GM12878 (cell line): ENCODE results near the gene ITGB8. TPM values are rescaled to one million over a fixed set of nuclear protein-coding genes. Genes with fewer than 3 reads are reported as not detected.

Experiments
- ATAC-seq: fragments of 200-7000 bp; cut with Tn5 transposase; 3 replicates; pipeline ENCODE4 v1.9.1; 2020; ENCODE audit warnings: mild to moderate bottlenecking, moderate library complexity
- BruUV-seq: library from RNA; stranded (reverse); fragments of 400-500 nt; replicated peaks from 2 replicates; lab custom pipeline; 2021; lab: Mats Ljungman, UMichigan
- CTCF ChIA-PET: fragments of 300-600 bp; sonication (Branson Sonifier 250); formaldehyde crosslinking; extraction: SDS; loops from one replicate; lab custom pipeline; 2021; ENCODE audit warnings: inconsistent platforms; lab: Yijun Ruan, JAX
- POLR2A ChIA-PET: fragments of 350-600 bp; formaldehyde crosslinking; extraction: SDS; loops from one replicate; lab custom pipeline; 2021; ENCODE audit warnings: inconsistent platforms; lab: Charles Lee
- RAD21 ChIA-PET: fragments of 300-600 bp; sonication (Branson Sonifier 250); formaldehyde crosslinking; loops from one replicate; lab custom pipeline; 2023; ENCODE audit warnings: antibody characterized with exemption; ENCODE audit not compliant: unreplicated experiment; lab: Charles Lee
- SMC1A ChIA-PET: fragments of 300-600 bp; sonication (Branson Sonifier 250); formaldehyde crosslinking; loops from one replicate; lab custom pipeline; 2023; ENCODE audit not compliant: unreplicated experiment, uncharacterized antibody; lab: Charles Lee
- DNase-seq: peaks from one replicate; pipeline ENCODE4 v3.0.0-alpha.2; 2011; ENCODE audit warnings: low read depth, low spot score
- FAIRE-seq: peaks from 3 replicates; lab custom pipeline; 2011; peaks lifted over from hg19 to GRCh38; lab: Jason Lieb, UNC
- H2AFZ ChIP-seq: 2 replicates; pipeline ENCODE4 v1.6.0; 2011; ENCODE audit warnings: low read depth, low read length, control low read depth; ENCODE audit not compliant: control insufficient read depth
- H3K27ac ChIP-seq: 2 replicates; pipeline ENCODE4 v1.5.1; 2011; ENCODE audit warnings: control low read depth; ENCODE audit not compliant: control insufficient read depth, insufficient read depth
- H3K27me3 ChIP-seq, 2 experiments: replicated peaks in 1 of 2; 2 replicates each; pipeline versions ENCODE4 v1.6.0 to v1.6.1; 2011; ENCODE audit warnings: low read length in 1 of 2; ENCODE audit not compliant: control insufficient read depth in 2 of 2, insufficient read depth in 2 of 2
- H3K36me3 ChIP-seq, 2 experiments: 2 replicates each; pipeline ENCODE4 v1.5.1; 2011; ENCODE audit warnings: low read length in 1 of 2; ENCODE audit not compliant: control insufficient read depth in 2 of 2, insufficient read depth in 2 of 2
- H3K4me1 ChIP-seq: 2 replicates; pipeline ENCODE4 v1.6.1; 2011; ENCODE audit warnings: mild to moderate bottlenecking, low read length, moderate library complexity, mixed read lengths; ENCODE audit not compliant: control insufficient read depth, insufficient read depth
- H3K4me2 ChIP-seq: 2 replicates; pipeline ENCODE4 v1.6.0; 2011; ENCODE audit warnings: control low read depth; ENCODE audit not compliant: control insufficient read depth, insufficient read depth
- H3K4me3 ChIP-seq: fragments of 200-600 bp; sonication (generic); 2 replicates; pipeline ENCODE4 v1.5.1; 2016
- H3K79me2 ChIP-seq: 2 replicates; pipeline ENCODE4 v1.6.0; 2011; ENCODE audit warnings: low read length; ENCODE audit not compliant: control insufficient read depth, insufficient read depth
- H3K9ac ChIP-seq: 2 replicates; pipeline ENCODE4 v1.8.0; 2011; ENCODE audit warnings: low read length, control low read depth, mixed read lengths; ENCODE audit not compliant: control insufficient read depth, insufficient read depth
- H3K9me3 ChIP-seq: replicated peaks from 3 replicates; pipeline ENCODE4 v1.5.1; 2011; ENCODE audit warnings: mild to moderate bottlenecking, low read length; ENCODE audit not compliant: control insufficient read depth, insufficient read depth
- H4K20me1 ChIP-seq: 2 replicates; pipeline ENCODE4 v1.6.0; 2011; ENCODE audit not compliant: control insufficient read depth, insufficient read depth
- FOXM1 ChIP-seq: IDR thresholded peaks from 2 replicates; pipeline ENCODE4 v1.6.1; 2012; ENCODE audit warnings: low read depth, mild to moderate bottlenecking, inconsistent platforms, low read length, moderate library complexity
- KLF5 ChIP-seq: fragments of 450-650 bp; IDR thresholded peaks from 2 replicates; pipeline ENCODE4 v1.6.1; 2014; ENCODE audit warnings: mild to moderate bottlenecking; ENCODE audit not compliant: partially characterized antibody
- NFIC ChIP-seq: IDR thresholded peaks from 2 replicates; pipeline ENCODE4 v1.6.1; 2012; ENCODE audit warnings: low read depth, mild to moderate bottlenecking, inconsistent platforms, low read length, moderate library complexity
- NR2C2 ChIP-seq: IDR thresholded peaks from 2 replicates; pipeline ENCODE4 v1.6.1; 2011; ENCODE audit warnings: borderline replicate concordance, low read depth; ENCODE audit not compliant: control insufficient read depth, insufficient read length
- PRDM15 ChIP-seq: fragments of 450-650 bp; formaldehyde crosslinking; IDR thresholded peaks from 2 replicates; pipeline ENCODE4 v1.4.0; 2020; ENCODE audit warnings: mild to moderate bottlenecking, moderate library complexity
- WGBS: methylation state at CpG from one replicate; pipeline ENCODE4 v1.1.6; 2016; ENCODE audit warnings: low lambda C conversion rate; ENCODE audit not compliant: insufficient replicate concordance, insufficient coverage; ENCODE audit errors: missing lambda C conversion rate; 5-methylcytosine and 5-hydroxymethylcytosine counted together
- in situ Hi-C: fragments of 300-500 bp; cut with MboI; formaldehyde crosslinking; loops from 9 replicates; pipeline ENCODE4 v1.14.3; 2018; ENCODE audit warnings: mixed read lengths
- intact Hi-C: fragments of 100-400 bp; cut with micrococcal nuclease; formaldehyde crosslinking; loops from one replicate; pipeline ENCODE4 v1.14.2; 2022; ENCODE audit not compliant: unreplicated experiment
- polyA plus RNA-seq, 11 experiments: library from polyadenylated mRNA; depleted of rRNA in 4 of 11; unstranded in 6 of 11; stranded (reverse) in 5 of 11; fragments of >200 nt; fragmentation: Nextera tagmentation in 4 of 11; fragmentation: Illumina TruSeq in 1 of 11; extraction: Ambion mirVana in 4 of 11; extraction: Trizol in 1 of 11; gene quantifications; 1 replicate in 1 of 11; 2 replicates in 10 of 11; pipeline versions ENCODE4 v1.2.1 to v1.2.3, GENCODE V29; 2011 to 2016; ENCODE audit warnings: inconsistent platforms in 2 of 11, missing spikeins in 2 of 11, low read depth in 1 of 11
- total RNA-seq, 4 experiments: library from RNA; depleted of rRNA in 3 of 4; stranded (reverse); fragments of >200 nt in 3 of 4; fragmentation: Illumina TruSeq in 1 of 4; extraction: Trizol in 1 of 4; gene quantifications; 2 replicates each; pipeline versions ENCODE4 v1.2.1 to v1.2.3, GENCODE V29; 2013 to 2021
- TF ChIP-seq, protein P1 (sequence below): IDR thresholded peaks from 2 replicates; pipeline ENCODE4 v1.6.1; 2011; ENCODE audit warnings: mild to moderate bottlenecking, low read depth, low read length, moderate library complexity; ENCODE audit not compliant: insufficient replicate concordance
- TF ChIP-seq, protein P2 (sequence below): fragments of 450-650 bp; IDR thresholded peaks from 2 replicates; pipeline ENCODE4 v1.6.1; 2017; ENCODE audit warnings: mild to moderate bottlenecking, moderate library complexity
- TF ChIP-seq, protein P3 (sequence below): fragments of 450-650 bp; IDR thresholded peaks from 2 replicates; pipeline ENCODE4 v1.6.1; 2016; ENCODE audit warnings: mild to moderate bottlenecking, moderate library complexity, borderline replicate concordance

ITGB8 gene
- total and polyA plus RNA-seq, 10 of the 15 experiments (the other 5 are each of a cell fraction or from before 2014, with no cell fraction given): 0.37 to 26.2 (median 1.5) TPM

DNA sequence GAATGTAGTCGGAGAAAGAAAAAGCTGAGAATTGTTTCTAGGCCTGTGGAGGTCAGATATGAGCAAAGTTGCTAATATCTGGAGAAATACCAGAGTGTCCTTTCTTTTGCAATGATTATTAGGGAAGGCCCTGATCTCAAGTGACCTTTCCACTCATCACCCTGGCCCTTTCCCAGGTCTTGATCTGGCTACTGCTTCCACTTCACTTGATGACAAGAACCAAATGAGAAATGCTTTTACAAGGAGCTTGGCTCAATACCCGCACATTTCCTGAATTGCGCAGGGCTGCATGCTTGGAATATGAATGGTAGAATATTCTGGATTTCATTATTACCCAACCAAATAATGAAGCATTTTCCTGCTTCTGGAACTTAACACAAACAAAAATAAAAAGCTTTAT lies 104.6 kb downstream of the ITGB8 start:
- SMC1A ChIA-PET: interaction anchor here (0.6 kb wide), 1 partner anchor 63 kb away, joined by 3 read pairs; no protein-coding TSS in a partner anchor
- no peak for FAIRE-seq
- no peak for TF ChIP-seq NFIC
- TF ChIP-seq FOXM1: no peak
- TF ChIP-seq NR2C2: no peak
- TF ChIP-seq, protein P1, sequence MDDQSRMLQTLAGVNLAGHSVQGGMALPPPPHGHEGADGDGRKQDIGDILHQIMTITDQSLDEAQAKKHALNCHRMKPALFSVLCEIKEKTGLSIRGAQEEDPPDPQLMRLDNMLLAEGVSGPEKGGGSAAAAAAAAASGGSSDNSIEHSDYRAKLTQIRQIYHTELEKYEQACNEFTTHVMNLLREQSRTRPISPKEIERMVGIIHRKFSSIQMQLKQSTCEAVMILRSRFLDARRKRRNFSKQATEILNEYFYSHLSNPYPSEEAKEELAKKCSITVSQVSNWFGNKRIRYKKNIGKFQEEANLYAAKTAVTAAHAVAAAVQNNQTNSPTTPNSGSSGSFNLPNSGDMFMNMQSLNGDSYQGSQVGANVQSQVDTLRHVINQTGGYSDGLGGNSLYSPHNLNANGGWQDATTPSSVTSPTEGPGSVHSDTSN: no peak
- TF ChIP-seq, protein P2, sequence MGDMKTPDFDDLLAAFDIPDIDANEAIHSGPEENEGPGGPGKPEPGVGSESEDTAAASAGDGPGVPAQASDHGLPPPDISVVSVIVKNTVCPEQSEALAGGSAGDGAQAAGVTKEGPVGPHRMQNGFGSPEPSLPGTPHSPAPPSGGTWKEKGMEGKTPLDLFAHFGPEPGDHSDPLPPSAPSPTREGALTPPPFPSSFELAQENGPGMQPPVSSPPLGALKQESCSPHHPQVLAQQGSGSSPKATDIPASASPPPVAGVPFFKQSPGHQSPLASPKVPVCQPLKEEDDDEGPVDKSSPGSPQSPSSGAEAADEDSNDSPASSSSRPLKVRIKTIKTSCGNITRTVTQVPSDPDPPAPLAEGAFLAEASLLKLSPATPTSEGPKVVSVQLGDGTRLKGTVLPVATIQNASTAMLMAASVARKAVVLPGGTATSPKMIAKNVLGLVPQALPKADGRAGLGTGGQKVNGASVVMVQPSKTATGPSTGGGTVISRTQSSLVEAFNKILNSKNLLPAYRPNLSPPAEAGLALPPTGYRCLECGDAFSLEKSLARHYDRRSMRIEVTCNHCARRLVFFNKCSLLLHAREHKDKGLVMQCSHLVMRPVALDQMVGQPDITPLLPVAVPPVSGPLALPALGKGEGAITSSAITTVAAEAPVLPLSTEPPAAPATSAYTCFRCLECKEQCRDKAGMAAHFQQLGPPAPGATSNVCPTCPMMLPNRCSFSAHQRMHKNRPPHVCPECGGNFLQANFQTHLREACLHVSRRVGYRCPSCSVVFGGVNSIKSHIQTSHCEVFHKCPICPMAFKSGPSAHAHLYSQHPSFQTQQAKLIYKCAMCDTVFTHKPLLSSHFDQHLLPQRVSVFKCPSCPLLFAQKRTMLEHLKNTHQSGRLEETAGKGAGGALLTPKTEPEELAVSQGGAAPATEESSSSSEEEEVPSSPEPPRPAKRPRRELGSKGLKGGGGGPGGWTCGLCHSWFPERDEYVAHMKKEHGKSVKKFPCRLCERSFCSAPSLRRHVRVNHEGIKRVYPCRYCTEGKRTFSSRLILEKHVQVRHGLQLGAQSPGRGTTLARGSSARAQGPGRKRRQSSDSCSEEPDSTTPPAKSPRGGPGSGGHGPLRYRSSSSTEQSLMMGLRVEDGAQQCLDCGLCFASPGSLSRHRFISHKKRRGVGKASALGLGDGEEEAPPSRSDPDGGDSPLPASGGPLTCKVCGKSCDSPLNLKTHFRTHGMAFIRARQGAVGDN: no peak
- TF ChIP-seq, protein P3, sequence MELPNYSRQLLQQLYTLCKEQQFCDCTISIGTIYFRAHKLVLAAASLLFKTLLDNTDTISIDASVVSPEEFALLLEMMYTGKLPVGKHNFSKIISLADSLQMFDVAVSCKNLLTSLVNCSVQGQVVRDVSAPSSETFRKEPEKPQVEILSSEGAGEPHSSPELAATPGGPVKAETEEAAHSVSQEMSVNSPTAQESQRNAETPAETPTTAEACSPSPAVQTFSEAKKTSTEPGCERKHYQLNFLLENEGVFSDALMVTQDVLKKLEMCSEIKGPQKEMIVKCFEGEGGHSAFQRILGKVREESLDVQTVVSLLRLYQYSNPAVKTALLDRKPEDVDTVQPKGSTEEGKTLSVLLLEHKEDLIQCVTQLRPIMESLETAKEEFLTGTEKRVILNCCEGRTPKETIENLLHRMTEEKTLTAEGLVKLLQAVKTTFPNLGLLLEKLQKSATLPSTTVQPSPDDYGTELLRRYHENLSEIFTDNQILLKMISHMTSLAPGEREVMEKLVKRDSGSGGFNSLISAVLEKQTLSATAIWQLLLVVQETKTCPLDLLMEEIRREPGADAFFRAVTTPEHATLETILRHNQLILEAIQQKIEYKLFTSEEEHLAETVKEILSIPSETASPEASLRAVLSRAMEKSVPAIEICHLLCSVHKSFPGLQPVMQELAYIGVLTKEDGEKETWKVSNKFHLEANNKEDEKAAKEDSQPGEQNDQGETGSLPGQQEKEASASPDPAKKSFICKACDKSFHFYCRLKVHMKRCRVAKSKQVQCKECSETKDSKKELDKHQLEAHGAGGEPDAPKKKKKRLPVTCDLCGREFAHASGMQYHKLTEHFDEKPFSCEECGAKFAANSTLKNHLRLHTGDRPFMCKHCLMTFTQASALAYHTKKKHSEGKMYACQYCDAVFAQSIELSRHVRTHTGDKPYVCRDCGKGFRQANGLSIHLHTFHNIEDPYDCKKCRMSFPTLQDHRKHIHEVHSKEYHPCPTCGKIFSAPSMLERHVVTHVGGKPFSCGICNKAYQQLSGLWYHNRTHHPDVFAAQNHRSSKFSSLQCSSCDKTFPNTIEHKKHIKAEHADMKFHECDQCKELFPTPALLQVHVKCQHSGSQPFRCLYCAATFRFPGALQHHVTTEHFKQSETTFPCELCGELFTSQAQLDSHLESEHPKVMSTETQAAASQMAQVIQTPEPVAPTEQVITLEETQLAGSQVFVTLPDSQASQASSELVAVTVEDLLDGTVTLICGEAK: no peak
- no peak for TF ChIP-seq KLF5
- TF ChIP-seq PRDM15 (CRISPR knock-in tag): no peak

More for the DNA sequence above, 104.6 kb downstream of the ITGB8 start:
- WGBS: 68% methylated on average over 3 of the region's 3 CpGs
- ATAC-seq (no peak), DNase-seq (no peak)
- Histone ChIP-seq H3K79me2 (no peaks in the 10 kb centered on the region), H4K20me1 (no peaks in the 10 kb centered on the region), H2AFZ (no peak overlapping the region), H3K36me3 (no peaks in the 10 kb centered on the region), H3K9ac (no peak overlapping the region), H3K4me1 (peaks cover 15% of the 10 kb centered on the region; the same call in 1 of the 2 replicates), H3K4me2 (no peak overlapping the region), H3K9me3 (no peaks in the 10 kb centered on the region), H3K27ac (no peak overlapping the region), H3K27me3 (no peaks in the 10 kb centered on the region; a peak in 1 of 4 replicates), H3K4me3 (no peak overlapping the region)
- in situ Hi-C loops: no loop called here
- ChIA-PET CTCF (interaction anchor here (1.2 kb wide), 1 partner anchor 687 kb away, joined by 4 read pairs; no protein-coding TSS in a partner anchor), POLR2A (interaction anchor here (0.6 kb wide), 1 partner anchor 119 kb away, joined by 5 read pairs; no protein-coding TSS in a partner anchor), RAD21 (no interaction called here)
- intact Hi-C loops: loop anchor here (5.0 kb wide), 1 partner anchor 103 kb away; the partner anchor contains the start of gene ITGB8
- BruUV-seq: no TSS peak
